Heart left ventricle (tissue), 16 donors: ENCODE data around the gene NIT2. TPM values are rescaled to one million over a fixed set of nuclear protein-coding genes. Genes with fewer than 3 reads are reported as not detected.

Source experiments
- ATAC-seq, 4 donors: fragments of 200-7000 bp; cut with Tn5 transposase; one replicate each; pipeline ENCODE4 v1.9.1; 2020 to 2022; ENCODE audit warnings: moderate library complexity in 4 of 4, mild to moderate bottlenecking in 3 of 4, moderate number of reproducible peaks in 1 of 4
- DNase-seq, 5 donors: peaks; one replicate each; pipeline ENCODE4 v3.0.0-alpha.2; 2020
- H3K27ac ChIP-seq, 12 donors: fragments of 200-600 bp; sonication (generic) in 4 of 12; one replicate each; pipeline versions ENCODE4 v1.5.0 to v1.8.0; 2016 to 2022; ENCODE audit warnings: mild to moderate bottlenecking in 2 of 12
- H3K27me3 ChIP-seq, 9 donors: fragments of 200-600 bp; sonication (generic) in 2 of 9; one replicate each; pipeline versions ENCODE4 v1.5.1 to v1.8.0; 2016 to 2022; ENCODE audit warnings: mild to moderate bottlenecking in 3 of 9
- H3K36me3 ChIP-seq, 9 donors: fragments of 200-600 bp; sonication (generic) in 2 of 9; one replicate each; pipeline versions ENCODE4 v1.5.0 to v1.8.0; 2018 to 2022; ENCODE audit warnings: mild to moderate bottlenecking in 2 of 9
- H3K4me1 ChIP-seq, 12 donors: fragments of 200-600 bp; sonication (generic) in 4 of 12; one replicate each; pipeline versions ENCODE4 v1.5.0 to v1.8.0; 2016 to 2022; ENCODE audit warnings: mild to moderate bottlenecking in 3 of 12
- H3K4me3 ChIP-seq, 12 donors: fragments of 200-600 bp; sonication (generic) in 4 of 12; one replicate each; pipeline versions ENCODE4 v1.5.0 to v1.8.0; 2017 to 2022; ENCODE audit warnings: mild to moderate bottlenecking in 9 of 12, moderate library complexity in 4 of 12
- H3K9me3 ChIP-seq, 12 donors: fragments of 200-600 bp; sonication (generic) in 4 of 12; one replicate each; pipeline versions ENCODE4 v1.5.0 to v1.8.0; 2016 to 2022; ENCODE audit warnings: mild to moderate bottlenecking in 1 of 12
- CTCF ChIP-seq, 12 donors: fragments of 200-600 bp; sonication (generic) in 4 of 12; IDR thresholded peaks; one replicate each; pipeline versions ENCODE4 v1.5.0 to v1.8.0; 2018 to 2022; ENCODE audit warnings: antibody characterized with exemption in 12 of 12, mild to moderate bottlenecking in 5 of 12
- POLR2A ChIP-seq, 2 donors: fragments of 450-650 bp; IDR thresholded peaks; one replicate each; pipeline ENCODE4 v1.6.1; 2017; ENCODE audit warnings: antibody characterized with exemption in 2 of 2, mild to moderate bottlenecking in 2 of 2, moderate library complexity in 2 of 2
- WGBS, 4 donors: extraction: QIAGEN DNeasy Blood & Tissue Kit in 2 of 4; methylation state at CpG; one replicate each; pipeline versions ENCODE4 v1.1.5 to v1.1.7; 2013 to 2018; 5-methylcytosine and 5-hydroxymethylcytosine counted together
- intact Hi-C, 10 donors: fragments of 100-400 bp; cut with DNase I; formaldehyde crosslinking; loops; one replicate each; pipeline versions ENCODE4 v1.11.1 to v1.14.2; 2022
- polyA plus RNA-seq, 2 donors: library from polyadenylated mRNA; stranded (reverse); fragments of 200-250 nt; gene quantifications; one replicate each; pipeline ENCODE4 v1.2.3, GENCODE V29; 2013
- total RNA-seq, 9 donors: library from RNA; depleted of rRNA in 2 of 9; stranded (reverse); fragments of >200 nt in 2 of 9; fragmentation: NEBNext Ultra II Directional in 3 of 9; extraction: Animal tissue kit (Norgen Biotek cat#: 25700) in 3 of 9; gene quantifications; one replicate each; pipeline versions ENCODE4 v1.1.0 to v1.2.4, GENCODE V29; 2016 to 2023
- donor health status: ischemic (EF 13 %, LVEDD 7.1; RV severe dilation, severe dysfunction).
- donor health status: healthy with polysubstance abuse.
- donor health status: DM: no; HTN: yes; CAD: no.
- donor health status: DM: no; HTN: no; CAD: no.
- donor health status: ischemic (EF 25% LVEDD 6.9; RV normal size, moderate dysfunction).
- donor health status: ischemic (EF 25% LVEDD 5.7; RV mildly dilated, moderate dysfunction).
- donor health status: healthy.
- donor health status: DM: yes; HTN: yes; CAD: no.
- donor health status: ischemic (EF 35%, LVEDD 5.7; RV mildly dilated, moderate dysfunction).
- donor health status: nonischemic (EF 11% LVEDD 7.7; RV severe dilation, severe dysfunction).
- donor health status: DM: yes; HTN: yes; CAD: no.
- donor health status: PGD.
- donor health status: ischemic (EF 29% LVEDD 5.4; RV normal size, mild dysfunction).
- donor health status: nonischemic (EF 23%, LVEDD 6.1; RV moderate dilation, normal function).

The NIT2 gene
- total and polyA plus RNA-seq, 11 donors: 11.6 to 50.9 (median 31.1) TPM

DNA sequence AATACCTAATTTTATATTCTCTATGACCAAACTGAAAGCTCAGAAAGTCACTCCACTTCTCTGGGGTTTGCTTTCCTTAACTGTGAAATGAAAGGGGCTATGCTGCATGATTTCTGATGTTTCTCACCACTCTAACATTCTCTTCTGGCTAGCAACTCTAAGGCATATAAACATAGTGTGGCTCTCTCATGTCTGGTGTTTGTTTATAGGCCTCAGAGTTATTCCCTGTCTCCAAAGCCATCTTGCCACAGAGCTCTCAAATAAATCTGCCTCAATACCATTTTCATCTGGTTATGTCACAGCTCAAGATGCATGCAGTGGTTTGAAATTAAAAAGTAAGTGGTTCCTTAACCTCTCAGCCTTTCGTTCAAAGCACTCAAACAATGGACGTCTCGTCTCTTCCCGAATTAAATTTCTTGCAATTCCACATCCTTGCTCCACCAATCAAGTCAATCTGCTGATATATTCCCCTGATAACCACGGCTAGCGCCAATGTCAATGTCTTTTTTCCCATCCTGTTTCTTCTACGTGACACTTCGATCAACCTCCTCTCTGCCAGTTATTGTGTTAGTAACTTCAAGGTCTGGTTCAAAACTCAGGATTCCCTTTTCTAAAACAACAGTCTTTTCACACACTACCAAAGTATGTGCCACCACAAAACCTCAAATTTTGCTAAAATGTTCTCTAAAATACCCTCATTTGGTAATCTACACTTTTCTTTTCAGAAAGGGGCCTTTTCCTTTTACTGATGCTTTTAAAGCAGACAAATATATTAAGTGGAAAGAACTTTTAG is 50.4 kb downstream of the NIT2 start:
- Histone ChIP-seq H3K27me3 (no peaks in the 10 kb centered on the region), H3K4me1 (peaks cover 0 to 27% (median 7%) of the 10 kb centered on the region in 12 donors), H3K36me3 (peaks cover 0 to 75% (median 67%) of the 10 kb centered on the region in 9 donors), H3K4me3 (no peak overlapping the region), H3K27ac (no peak overlapping the region), H3K9me3 (peaks cover 0 to 16% (median 11%) of the 10 kb centered on the region in 12 donors)
- TF ChIP-seq CTCF (IDR thresholded peaks at IDR 0.05) (no peak), POLR2A (IDR thresholded peaks at IDR 0.05) (no peak)
- 80 to 89% (median 88%) methylated on average over 8 of the region's 8 CpGs for WGBS, 4 donors
- intact Hi-C loops: loop anchor here in 1 of 10 donors (10.0 kb wide), 1 partner anchor 50 kb away; the partner anchor contains the start of gene NIT2
- ATAC-seq (no peak), DNase-seq (no peak)

- ATAC-seq: peak; percentile 62 to 81 (median 74)
- intact Hi-C loops: loop anchor here in 1 of 10 donors (10.0 kb wide), 1 partner anchor 52 kb away; the partner anchor contains the start of gene NIT2
- H3K36me3 ChIP-seq: peaks cover 0 to 58% (median 51%) of the 10 kb centered on the region in 9 donors
- H3K9me3 ChIP-seq: peaks cover 0 to 16% (median 11%) of the 10 kb centered on the region in 12 donors
- H3K4me3 ChIP-seq: no peak overlapping the region
- peak overlapping the region in 10 of 12 donors; percentile 0 to 61 (median 38) for H3K27ac ChIP-seq
- DNase-seq: no peak
- no peaks in the 10 kb centered on the region for H3K27me3 ChIP-seq
- no peak for TF ChIP-seq CTCF (IDR thresholded peaks at IDR 0.05)
- TF ChIP-seq POLR2A (IDR thresholded peaks at IDR 0.05): no peak
- peaks cover 0 to 27% (median 7%) of the 10 kb centered on the region in 12 donors for H3K4me1 ChIP-seq
These were observed 52.0 kb downstream of the NIT2 start for GRCh38 chr3:100386437-100387074.

DNA sequence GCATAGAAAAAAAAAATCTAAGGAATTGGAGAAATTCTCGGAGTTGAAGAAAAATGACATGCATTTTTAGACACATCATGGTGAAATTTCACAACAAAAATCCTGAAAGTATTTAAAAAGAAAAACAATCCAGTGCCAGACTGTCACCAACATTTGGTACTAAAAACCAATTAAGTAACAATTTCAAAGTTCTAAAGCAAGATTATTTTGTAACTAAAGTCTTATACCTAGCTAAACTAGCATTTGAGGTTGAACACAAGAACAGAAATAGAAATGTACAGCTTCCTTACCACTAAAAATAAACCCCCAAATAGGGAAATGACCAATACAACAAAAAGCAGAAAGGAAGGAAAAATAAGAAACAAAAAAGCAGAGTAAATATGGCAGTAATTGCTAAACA is 54.5 kb downstream of the NIT2 start:
- intact Hi-C loops: loop anchor here in 1 of 10 donors (10.0 kb wide), 1 partner anchor 54 kb away; the partner anchor contains the start of gene NIT2
- Histone ChIP-seq H3K9me3 (peaks cover 0 to 16% (median 11%) of the 10 kb centered on the region in 12 donors), H3K27ac (no peak overlapping the region), H3K4me1 (peaks cover 0 to 32% (median 7%) of the 10 kb centered on the region in 12 donors), H3K27me3 (no peaks in the 10 kb centered on the region), H3K36me3 (peaks cover 0 to 34% (median 26%) of the 10 kb centered on the region in 9 donors), H3K4me3 (no peak overlapping the region)
- no peak for ATAC-seq
- 96 to 100% (median 100%) methylated on average over 1 of the region's 1 CpG for WGBS, 4 donors
- TF ChIP-seq POLR2A (IDR thresholded peaks at IDR 0.05) (no peak), CTCF (IDR thresholded peaks at IDR 0.05) (no peak)
- no peak for DNase-seq
